OCI-LY1 (cell line): ENCODE results near the gene RHOT1.

Source experiments
- H2AFZ ChIP-seq: fragments of 200-600 bp; sonication (generic), shearing (Covaris generic); 2 replicates; pipeline ENCODE4 v1.6.0; 2014; ENCODE audit warnings: antibody characterized with exemption, mild to moderate bottlenecking, low read length
- H3F3A ChIP-seq: fragments of 200-600 bp; sonication (generic), shearing (Covaris generic); 2 replicates; pipeline ENCODE4 v1.6.0; 2014; ENCODE audit warnings: mild to moderate bottlenecking, antibody characterized with exemption, low read length, moderate library complexity; ENCODE audit not compliant: insufficient read depth
- H3K27ac ChIP-seq: fragments of 200-600 bp; sonication (generic); 2 replicates; pipeline ENCODE4 v1.5.1; 2014; ENCODE audit warnings: low read length, mixed run types, mild to moderate bottlenecking, low read depth; ENCODE audit not compliant: poor library complexity, severe bottlenecking
- H3K27me3 ChIP-seq: fragments of 200-600 bp; sonication (generic); 2 replicates; pipeline ENCODE4 v1.6.0; 2014; ENCODE audit warnings: antibody characterized with exemption, mild to moderate bottlenecking, low read length, moderate library complexity; ENCODE audit not compliant: insufficient read depth
- H3K36me3 ChIP-seq: fragments of 200-600 bp; sonication (generic); 2 replicates; pipeline ENCODE4 v1.6.1; 2014; ENCODE audit warnings: mild to moderate bottlenecking, antibody characterized with exemption, low read length, moderate library complexity, mixed read lengths; ENCODE audit not compliant: insufficient read depth
- H3K4me1 ChIP-seq: fragments of 200-600 bp; sonication (generic); 2 replicates; pipeline ENCODE4 v1.5.1; 2014; ENCODE audit warnings: mild to moderate bottlenecking, low read length, moderate library complexity; ENCODE audit not compliant: insufficient read depth, severe bottlenecking
- H3K4me2 ChIP-seq: fragments of 200-600 bp; sonication (generic), shearing (Covaris generic); 2 replicates; pipeline ENCODE4 v1.6.1; 2014; ENCODE audit warnings: low read length
- H3K4me3 ChIP-seq: fragments of 200-600 bp; sonication (generic); 2 replicates; pipeline ENCODE4 v1.5.1; 2014; ENCODE audit warnings: low read length, low read depth, mild to moderate bottlenecking, mixed read lengths; ENCODE audit not compliant: poor library complexity, severe bottlenecking
- H3K79me2 ChIP-seq: fragments of 200-600 bp; shearing (Covaris generic); 2 replicates; pipeline ENCODE4 v1.6.1; 2016; ENCODE audit warnings: mixed run types, low read length, mixed read lengths; ENCODE audit not compliant: insufficient read depth
- H3K9ac ChIP-seq: fragments of 200-600 bp; sonication (generic), shearing (Covaris generic); 2 replicates; pipeline ENCODE4 v1.6.1; 2014; ENCODE audit warnings: mild to moderate bottlenecking, low read length, mixed read lengths
- H3K9me2 ChIP-seq: fragments of 200-600 bp; sonication (generic), shearing (Covaris generic); 2 replicates; pipeline ENCODE4 v1.6.1; 2014; ENCODE audit warnings: low read depth, mild to moderate bottlenecking, low read length, mixed read lengths
- H3K9me3 ChIP-seq: fragments of 200-600 bp; shearing (Covaris generic); 2 replicates; pipeline ENCODE4 v1.6.1; 2014; ENCODE audit warnings: low read length, mixed read lengths
- H4K20me1 ChIP-seq: fragments of 200-600 bp; sonication (generic), shearing (Covaris generic); 2 replicates; pipeline ENCODE4 v1.6.0; 2016; ENCODE audit warnings: mild to moderate bottlenecking, low read length; ENCODE audit not compliant: insufficient read depth
- EZH2 ChIP-seq: fragments of 200-600 bp; sonication (generic), shearing (Covaris generic); IDR thresholded peaks from 2 replicates; pipeline ENCODE4 v1.8.0; 2017; ENCODE audit warnings: borderline replicate concordance, mixed run types, mild to moderate bottlenecking, antibody characterized with exemption, low read length, moderate library complexity, mixed read lengths
- TF ChIP-seq, protein P1 (sequence below): fragments of 200-600 bp; sonication (generic), shearing (Covaris generic); IDR thresholded peaks from 2 replicates; pipeline ENCODE4 v1.5.1; 2017; ENCODE audit warnings: mild to moderate bottlenecking, antibody characterized with exemption, low read length, moderate library complexity, mixed read lengths

The RHOT1 gene

DNA sequence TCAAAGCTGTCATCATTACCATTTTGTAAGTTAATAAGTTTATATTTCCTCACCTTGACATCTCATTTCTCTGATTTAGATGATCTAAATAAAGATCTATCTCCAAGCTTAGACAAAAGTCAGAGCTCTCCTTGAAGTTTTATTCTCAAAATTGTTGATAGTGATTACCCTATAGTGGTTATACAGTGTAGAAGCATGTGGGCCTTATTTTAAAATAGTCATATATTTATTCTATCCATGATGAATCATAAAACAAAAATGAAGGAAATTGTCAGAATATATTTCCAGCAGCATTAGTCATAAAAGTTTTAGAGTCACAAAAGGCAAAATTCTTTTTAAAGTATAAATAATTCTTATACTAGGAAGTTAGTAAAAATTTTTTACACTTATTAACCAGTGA is 49.0 kb downstream of the RHOT1 start:
- Histone ChIP-seq H3F3A (no peaks in the 10 kb centered on the region), H3K27ac (no peak overlapping the region), H3K79me2 (no peaks in the 10 kb centered on the region), H3K4me2 (no peak overlapping the region), H3K9me2 (no peaks in the 10 kb centered on the region), H3K9me3 (no peaks in the 10 kb centered on the region), H4K20me1 (no peaks in the 10 kb centered on the region), H3K4me1 (no peaks in the 10 kb centered on the region), H2AFZ (no peak overlapping the region), H3K4me3 (no peak overlapping the region), H3K9ac (no peak overlapping the region), H3K36me3 (peaks cover 24% of the 10 kb centered on the region), H3K27me3 (no peaks in the 10 kb centered on the region)
- no peak for TF ChIP-seq EZH2
- TF ChIP-seq, protein P1, sequence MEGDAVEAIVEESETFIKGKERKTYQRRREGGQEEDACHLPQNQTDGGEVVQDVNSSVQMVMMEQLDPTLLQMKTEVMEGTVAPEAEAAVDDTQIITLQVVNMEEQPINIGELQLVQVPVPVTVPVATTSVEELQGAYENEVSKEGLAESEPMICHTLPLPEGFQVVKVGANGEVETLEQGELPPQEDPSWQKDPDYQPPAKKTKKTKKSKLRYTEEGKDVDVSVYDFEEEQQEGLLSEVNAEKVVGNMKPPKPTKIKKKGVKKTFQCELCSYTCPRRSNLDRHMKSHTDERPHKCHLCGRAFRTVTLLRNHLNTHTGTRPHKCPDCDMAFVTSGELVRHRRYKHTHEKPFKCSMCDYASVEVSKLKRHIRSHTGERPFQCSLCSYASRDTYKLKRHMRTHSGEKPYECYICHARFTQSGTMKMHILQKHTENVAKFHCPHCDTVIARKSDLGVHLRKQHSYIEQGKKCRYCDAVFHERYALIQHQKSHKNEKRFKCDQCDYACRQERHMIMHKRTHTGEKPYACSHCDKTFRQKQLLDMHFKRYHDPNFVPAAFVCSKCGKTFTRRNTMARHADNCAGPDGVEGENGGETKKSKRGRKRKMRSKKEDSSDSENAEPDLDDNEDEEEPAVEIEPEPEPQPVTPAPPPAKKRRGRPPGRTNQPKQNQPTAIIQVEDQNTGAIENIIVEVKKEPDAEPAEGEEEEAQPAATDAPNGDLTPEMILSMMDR: no peak

- Histone ChIP-seq H3K9me3 (no peaks in the 10 kb centered on the region), H3K27ac (no peak overlapping the region), H3K36me3 (peaks cover 28% of the 10 kb centered on the region), H2AFZ (no peak overlapping the region), H3K9me2 (no peaks in the 10 kb centered on the region), H4K20me1 (no peaks in the 10 kb centered on the region), H3K9ac (no peak overlapping the region), H3K4me3 (no peak overlapping the region), H3K4me2 (no peak overlapping the region), H3F3A (no peaks in the 10 kb centered on the region), H3K27me3 (no peaks in the 10 kb centered on the region), H3K79me2 (no peaks in the 10 kb centered on the region), H3K4me1 (no peaks in the 10 kb centered on the region)
- TF ChIP-seq EZH2: no peak
- TF ChIP-seq, protein P1: no peak
These were observed 50.1 kb downstream of the RHOT1 start for GRCh38 chr17:32192379-32192778.

GRCh38 chr17:32197987-32198386 is 55.7 kb downstream of the RHOT1 start:
- TF ChIP-seq, protein P1: no peak
- no peak for TF ChIP-seq EZH2

More at GRCh38 chr17:32197987-32198386, 55.7 kb downstream of the RHOT1 start:
- no peak overlapping the region for H2AFZ ChIP-seq
- no peaks in the 10 kb centered on the region for H3K27me3 ChIP-seq
- no peaks in the 10 kb centered on the region for H3K79me2 ChIP-seq
- H3K27ac ChIP-seq: no peak overlapping the region
- no peaks in the 10 kb centered on the region for H3K9me2 ChIP-seq
- no peaks in the 10 kb centered on the region for H3K9me3 ChIP-seq
- H3K36me3 ChIP-seq: peaks cover 62% of the 10 kb centered on the region
- no peaks in the 10 kb centered on the region for H3K4me1 ChIP-seq
- H3F3A ChIP-seq: no peaks in the 10 kb centered on the region
- no peak overlapping the region for H3K4me2 ChIP-seq
- no peak overlapping the region for H3K4me3 ChIP-seq
- no peak overlapping the region for H3K9ac ChIP-seq
- H4K20me1 ChIP-seq: no peaks in the 10 kb centered on the region
